Lower leg skin (tissue), 4 donors: ENCODE measurements around the gene HKDC1. TPM values are rescaled to one million over a fixed set of nuclear protein-coding genes. Genes with fewer than 3 reads are reported as not detected.
"Not testable (repeated sequence)": the region's sequence is repeated elsewhere in the genome, so short reads cannot be mapped to it uniquely, and the experiment has no call there.

Experiments
- DNase-seq, 2 donors: peaks; one replicate each; pipeline ENCODE4 v3.0.0-alpha.2; 2019; ENCODE audit warnings: low spot score in 2 of 2
- H3K4me3 ChIP-seq: fragments of 200-600 bp; sonication (generic); 2 replicates; pipeline ENCODE4 v1.5.1; 2017; ENCODE audit warnings: mild to moderate bottlenecking, low read depth; ENCODE audit not compliant: poor library complexity, severe bottlenecking
- CTCF ChIP-seq, 3 donors: fragments of 450-650 bp; IDR thresholded peaks; one replicate each; pipeline ENCODE4 v1.5.1; 2016; ENCODE audit warnings: antibody characterized with exemption in 3 of 3, mild to moderate bottlenecking in 3 of 3, moderate library complexity in 2 of 3
- POLR2A ChIP-seq, 2 donors: fragments of 450-650 bp; IDR thresholded peaks; one replicate each; pipeline ENCODE4 v1.6.1; 2016 to 2017; ENCODE audit warnings: antibody characterized with exemption in 2 of 2, mild to moderate bottlenecking in 1 of 2, moderate library complexity in 1 of 2
- WGBS, 2 donors: methylation state at CpG; one replicate each; pipeline ENCODE4 v1.1.5; 2018; 5-methylcytosine and 5-hydroxymethylcytosine counted together
- intact Hi-C: fragments of 100-400 bp; cut with DNase I; formaldehyde crosslinking; loops from one replicate; pipeline ENCODE4 v1.15.0; 2023; ENCODE audit warnings: low total_unique reads
- total RNA-seq, 4 donors: library from RNA; depleted of rRNA; stranded (reverse); fragments of >200 nt; gene quantifications; one replicate each; pipeline ENCODE4 v1.1.0, GENCODE V29; 2016

HKDC1 gene
- total RNA-seq, result 1 to 10 TPM in 1 of 4 donors, under 1 TPM in 2, not detected in 1; 0.04 to 1.4 (median 0.12) TPM

GRCh38 chr10:69220041-69220451 lies at the start of gene HKDC1:
TSS of gene HKDC1 (plus strand) at chr10:69220332. CDS start at chr10:69220436, 104 bp downstream.
- no peak for TF ChIP-seq POLR2A (IDR thresholded peaks at IDR 0.05)
- TF ChIP-seq CTCF (IDR thresholded peaks at IDR 0.05), result no peak
- DNase-seq, result no peak
- intact Hi-C loops, result no loop called here
- 80 to 83% methylated on average over 8 of the region's 8 CpGs for WGBS, 2 donors
- H3K4me3 ChIP-seq, result no peak within 1 kb of the TSS

- intact Hi-C loops, result no loop called here
- H3K4me3 ChIP-seq, result no peak overlapping the region
- WGBS, 2 donors, result 80 to 81% methylated on average over 3 of the region's 3 CpGs
- no peak for DNase-seq
- TF ChIP-seq CTCF (IDR thresholded peaks at IDR 0.05) (no peak), POLR2A (IDR thresholded peaks at IDR 0.05) (no peak)
These were observed 47.7 kb upstream of the HKDC1 start for GRCh38 chr10:69172241-69172982.

GRCh38 chr10:69175326-69175725 lies 44.8 kb upstream of the HKDC1 start:
- intact Hi-C loops, result not testable (repeated sequence)

GRCh38 chr10:69176823-69177222 lies 43.3 kb upstream of the HKDC1 start:
- H3K4me3 ChIP-seq, result no peak overlapping the region
- WGBS, 2 donors, result 91 to 94% methylated on average over 2 of the region's 2 CpGs
- TF ChIP-seq CTCF (IDR thresholded peaks at IDR 0.05) (no peak), POLR2A (IDR thresholded peaks at IDR 0.05) (no peak)
- no peak for DNase-seq
- intact Hi-C loops, result no loop called here

More at GRCh38 chr10:69175326-69175725, 44.8 kb upstream of the HKDC1 start:
- WGBS, 2 donors, result 60 to 90% methylated on average over 4 of the region's 4 CpGs
- H3K4me3 ChIP-seq, DNase-seq: not testable (repeated sequence)

GRCh38 chr10:69179089-69179742 lies 40.9 kb upstream of the HKDC1 start:
- no peak for TF ChIP-seq CTCF (IDR thresholded peaks at IDR 0.05)
- no peak for TF ChIP-seq POLR2A (IDR thresholded peaks at IDR 0.05)
- H3K4me3 ChIP-seq, result peak overlapping the region; percentile 98
- intact Hi-C loops, result no loop called here
- WGBS, 2 donors, result 33 to 36% methylated on average over 21 of the region's 21 CpGs
- DNase-seq, result no peak

- TF ChIP-seq POLR2A (IDR thresholded peaks at IDR 0.05) (no peak), CTCF (IDR thresholded peaks at IDR 0.05) (no peak)
- peak; percentile 94 to 97 for DNase-seq
- WGBS, 2 donors, result 0 to 1% methylated on average over 39 to 40 of the region's 44 CpGs
- peak within 1 kb of the TSS; percentile 98 for H3K4me3 ChIP-seq
- intact Hi-C loops, result no loop called here
These were observed 40.2 kb upstream of the HKDC1 start, which contains the start of gene SUPV3L1 for GRCh38 chr10:69179743-69180524. TSS of gene SUPV3L1 (plus strand) at chr10:69180234. CDS start at chr10:69180292, 58 bp downstream.
